HG02981 (cell line): ENCODE measurements around the gene NPAS4.
"Not testable (repeated sequence)": the region's sequence is repeated elsewhere in the genome, so short reads cannot be mapped to it uniquely, and the experiment has no call there.

Source experiments
- ATAC-seq: cut with Tn5 transposase; IDR thresholded peaks from one replicate; pipeline ENCODE4 v1.9.1; 2021; ENCODE audit warnings: mild to moderate bottlenecking, moderate library complexity; ENCODE audit not compliant: unreplicated experiment

The NPAS4 gene

DNA sequence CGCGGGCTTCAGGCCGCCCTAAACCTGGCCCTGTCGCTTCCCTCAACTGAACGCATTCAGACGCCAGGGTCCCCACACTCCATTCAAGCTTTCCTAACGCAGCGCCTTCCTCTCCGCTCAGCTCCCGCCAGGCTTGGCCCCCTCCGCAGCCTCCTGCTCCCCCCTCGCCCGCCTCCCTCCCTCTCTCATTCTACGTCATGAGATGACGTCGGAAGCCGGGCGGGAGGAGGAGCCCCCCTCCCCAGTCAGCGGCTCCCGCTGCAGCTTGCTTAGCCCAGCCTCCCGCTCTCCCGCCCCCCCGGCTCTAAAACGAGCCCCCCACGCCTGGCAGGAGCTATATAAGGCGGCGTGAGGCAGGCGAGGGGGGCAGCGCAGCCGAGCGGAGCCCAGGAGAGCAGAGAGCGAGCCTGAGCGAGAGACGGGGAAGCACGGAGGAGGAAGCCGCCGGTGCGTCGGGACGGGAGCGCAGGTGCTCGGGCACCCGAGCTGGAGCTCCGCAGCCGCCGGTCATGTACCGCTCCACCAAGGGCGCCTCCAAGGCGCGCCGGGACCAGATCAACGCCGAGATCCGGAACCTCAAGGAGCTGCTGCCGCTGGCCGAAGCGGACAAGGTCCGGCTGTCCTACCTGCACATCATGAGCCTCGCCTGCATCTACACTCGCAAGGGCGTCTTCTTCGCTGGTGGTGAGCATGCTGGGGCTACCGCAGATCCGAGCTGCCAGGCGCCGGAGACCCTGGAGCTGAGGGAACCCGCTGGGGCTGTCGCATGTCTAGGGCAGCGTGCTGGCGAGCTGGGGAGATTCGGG is at the start of gene NPAS4:
Gene NPAS4, plus strand, starts transcription at position 365 of the 806 bp plus-strand sequence. Its CDS starts 145 bp downstream, at position 510.
- ATAC-seq: no peak

DNA sequence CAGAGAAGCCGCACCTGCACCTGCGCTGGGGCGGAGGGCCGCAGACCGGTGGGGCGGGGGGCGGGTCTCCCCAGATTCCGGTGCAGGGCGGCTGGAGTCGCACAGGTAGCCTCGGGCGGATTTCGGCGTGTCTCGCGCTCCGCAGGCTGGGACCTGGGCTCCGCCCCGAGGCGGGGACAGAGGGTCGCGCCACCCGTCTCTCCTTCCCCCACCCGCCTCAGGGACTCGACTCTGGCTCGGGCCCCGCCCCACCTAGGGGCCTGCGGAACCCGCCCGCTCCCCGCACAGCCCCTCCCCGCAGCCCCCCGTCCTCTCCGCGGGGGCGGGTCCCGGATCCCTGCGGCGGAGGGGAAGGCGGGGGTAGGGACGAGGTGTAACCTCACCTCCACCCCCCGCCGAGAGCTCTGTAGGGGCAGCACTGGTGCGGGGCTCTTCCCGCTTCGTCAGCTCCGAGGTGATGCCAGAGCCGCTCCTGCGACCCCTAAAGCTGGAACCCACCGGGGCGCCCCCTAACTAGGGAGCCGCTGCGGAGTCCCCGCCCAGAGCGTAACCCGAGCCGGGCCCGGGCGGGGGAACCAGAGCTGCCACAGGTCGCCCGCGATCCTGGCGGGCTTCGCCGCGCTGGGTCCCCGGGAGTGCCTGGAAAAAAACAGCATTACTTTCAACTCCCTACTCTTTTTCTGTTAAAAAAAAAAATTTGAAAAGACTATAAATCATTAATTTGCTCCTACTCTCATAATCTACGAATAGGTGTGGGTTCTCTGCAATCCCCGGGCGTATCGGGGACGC is 49.0 kb upstream of the NPAS4 start, which contains the start of gene SLC29A2:
Gene SLC29A2, minus strand, starts transcription at position 134 of the 789 bp plus-strand sequence. CDS start 169 bp downstream, outside the sequence.
- ATAC-seq: peak; percentile 55

DNA sequence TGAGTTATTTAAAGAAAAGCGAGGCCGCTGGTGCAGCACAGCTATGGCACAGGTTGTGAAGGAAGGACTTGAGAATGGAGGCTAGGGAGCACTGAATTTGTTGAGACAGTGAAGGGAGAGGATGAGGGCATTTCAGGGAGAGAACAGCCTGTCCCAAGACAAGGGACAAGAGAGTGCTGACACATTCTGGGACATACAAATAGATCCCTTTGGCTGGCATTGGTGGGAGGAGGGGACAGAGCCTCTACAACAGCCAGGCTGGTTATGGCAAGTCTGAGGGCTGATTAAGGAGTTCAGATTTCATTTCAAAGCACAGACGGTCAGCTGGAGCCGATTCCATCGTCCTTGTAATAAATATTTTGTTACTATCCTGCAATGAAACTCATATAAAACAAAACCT is 47.6 kb upstream of the NPAS4 start:
- no peak for ATAC-seq

- not testable (repeated sequence) for ATAC-seq
Measured at GRCh38 chr11:66373690-66374287, 47.0 kb upstream of the NPAS4 start.

GRCh38 chr11:66380264-66380663 is 40.6 kb upstream of the NPAS4 start:
- not testable (repeated sequence) for ATAC-seq

- ATAC-seq: not testable (repeated sequence)
Measured at GRCh38 chr11:66384316-66384715, 36.5 kb upstream of the NPAS4 start.

- ATAC-seq: no peak
Measured at GRCh38 chr11:66386171-66387069, 34.4 kb upstream of the NPAS4 start.

DNA sequence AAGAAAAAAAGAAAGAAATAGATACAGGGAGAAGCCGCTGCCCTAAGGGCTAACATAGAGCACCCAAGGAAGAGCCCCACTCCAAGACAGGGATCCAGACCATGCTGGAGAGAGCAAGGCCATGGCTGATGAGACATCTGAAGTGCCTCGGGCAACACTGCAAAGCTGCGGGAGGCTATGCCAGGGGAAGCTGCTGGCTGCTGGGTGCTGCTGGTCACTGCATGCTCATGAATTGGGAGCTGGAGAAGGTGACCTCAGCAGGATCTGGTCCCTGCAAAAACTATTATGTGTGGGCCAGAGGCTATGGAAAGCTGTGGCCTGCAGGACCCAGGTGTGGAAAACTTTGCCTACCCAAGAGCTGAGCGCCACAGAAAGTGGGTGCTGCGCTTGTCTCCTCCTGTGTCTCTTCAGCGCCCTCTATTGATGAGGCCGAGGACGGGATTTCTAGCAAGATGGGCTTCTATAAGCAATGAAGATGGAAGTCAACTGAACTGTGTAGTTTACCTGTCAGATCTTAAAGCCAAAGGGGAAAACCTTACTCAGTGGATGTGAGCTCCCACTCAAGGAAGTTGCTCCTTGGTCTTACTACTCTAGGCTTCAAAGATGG is 32.0 kb upstream of the NPAS4 start:
- ATAC-seq: no peak

GRCh38 chr11:66391322-66391721 is 29.5 kb upstream of the NPAS4 start:
- no peak for ATAC-seq

- no peak for ATAC-seq
Measured at GRCh38 chr11:66393954-66394353, 26.9 kb upstream of the NPAS4 start.

- ATAC-seq: no peak
Measured at GRCh38 chr11:66407651-66408050, 13.2 kb upstream of the NPAS4 start.

GRCh38 chr11:66408488-66409214 is 12.2 kb upstream of the NPAS4 start:
- peak; percentile 60 for ATAC-seq

DNA sequence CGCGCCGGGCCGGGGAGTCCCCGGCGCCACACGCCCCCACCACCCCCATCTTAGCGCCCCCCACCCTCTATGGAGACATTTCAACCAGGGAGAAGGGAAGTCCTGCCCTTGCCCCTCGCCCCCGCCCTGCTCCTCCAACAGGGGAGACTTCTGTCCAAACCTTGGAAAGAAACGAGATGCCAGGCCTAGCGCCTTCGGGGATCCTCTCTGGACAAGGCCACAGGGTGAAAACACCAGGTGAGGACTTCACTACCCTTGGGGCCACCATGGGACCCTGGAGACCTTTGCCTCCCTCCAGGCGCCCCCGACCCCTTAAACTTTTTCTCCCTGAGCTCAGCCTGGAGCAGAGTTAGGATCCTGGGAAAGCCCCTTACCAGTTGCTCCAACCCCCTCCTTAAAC is 11.6 kb upstream of the NPAS4 start:
- no peak for ATAC-seq

DNA sequence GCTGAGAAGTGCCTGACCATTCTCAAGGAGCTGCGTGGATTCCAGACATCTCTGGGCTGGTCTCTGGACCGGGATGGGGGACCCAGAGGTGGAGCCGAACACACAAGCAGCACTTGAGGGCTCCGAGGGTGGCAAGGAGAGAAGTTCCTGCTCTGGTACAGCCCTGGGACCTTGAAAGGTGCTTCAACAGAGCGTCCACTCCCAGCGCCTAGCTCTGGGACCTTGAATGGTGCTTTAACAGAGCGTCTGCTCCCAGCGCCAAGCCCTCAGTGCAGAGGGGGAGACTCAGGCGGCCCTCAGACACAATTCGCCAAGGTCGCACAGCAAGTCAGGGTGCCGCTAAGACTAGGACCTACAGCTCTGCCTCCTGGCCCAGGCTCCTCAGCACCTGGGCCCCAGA is 10.6 kb upstream of the NPAS4 start:
- ATAC-seq: no peak

- ATAC-seq: no peak
Measured at GRCh38 chr11:66411323-66411722, 9.5 kb upstream of the NPAS4 start.

DNA sequence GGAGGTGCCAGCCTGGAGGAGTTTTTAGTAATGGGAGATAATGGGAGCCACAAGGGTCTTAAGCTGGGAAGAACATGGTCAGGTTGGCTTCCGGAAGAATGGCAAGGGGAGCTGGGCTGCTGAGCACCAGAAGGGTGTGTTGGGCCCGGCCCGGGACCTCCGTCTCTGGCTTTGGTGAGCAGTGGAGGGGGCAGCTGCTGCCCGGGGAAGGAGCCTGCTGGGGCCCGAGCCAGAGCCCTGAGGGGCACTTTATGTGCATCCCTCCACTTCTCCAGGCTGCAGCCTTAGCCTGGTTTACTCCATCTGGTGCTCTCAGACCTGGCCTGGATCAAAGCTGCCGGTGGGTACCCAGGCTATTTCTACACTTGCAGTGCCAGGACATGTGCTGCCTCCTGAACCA is 8.7 kb upstream of the NPAS4 start:
- ATAC-seq: no peak

GRCh38 chr11:66413167-66413566 is 7.7 kb upstream of the NPAS4 start:
- ATAC-seq: no peak

GRCh38 chr11:66414120-66414934 is 6.5 kb upstream of the NPAS4 start:
- ATAC-seq: no peak

DNA sequence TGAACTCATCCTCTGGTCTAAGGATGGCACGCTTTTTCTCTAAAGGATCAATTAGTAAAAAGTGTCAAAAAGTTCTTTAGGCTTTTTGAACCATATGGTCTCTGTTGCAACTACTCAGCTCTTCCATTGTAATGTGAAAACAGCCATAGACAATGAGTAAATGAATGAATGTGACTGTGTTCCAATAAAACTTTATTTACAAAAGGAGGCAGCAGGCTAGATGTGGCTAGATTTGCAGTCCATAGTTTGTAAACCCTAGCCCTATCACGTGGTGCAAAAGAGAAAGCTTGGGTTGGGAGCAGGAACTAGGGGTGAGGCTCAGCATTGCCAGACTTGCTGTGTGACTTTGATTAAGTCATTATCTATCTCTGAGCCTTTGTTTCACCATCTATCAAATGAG is 5.4 kb upstream of the NPAS4 start:
- ATAC-seq: no peak
